Upper lobe of left lung (tissue), 4 donors: ENCODE results near the gene SOX30.

ENCODE experiments used
- EP300 ChIP-seq, 4 donors: sonication (generic); formaldehyde crosslinking; IDR thresholded peaks; one replicate each; pipeline ENCODE4 v1.5.1; 2017; ENCODE audit warnings: antibody characterized with exemption in 4 of 4, control low read depth in 2 of 4
- POLR2A ChIP-seq, 4 donors: fragments of 450-650 bp; IDR thresholded peaks; one replicate each; pipeline ENCODE4 v1.5.1; 2016 to 2017; ENCODE audit warnings: antibody characterized with exemption in 4 of 4, mild to moderate bottlenecking in 2 of 4
- POLR2AphosphoS5 ChIP-seq, 2 donors: sonication (generic); formaldehyde crosslinking; IDR thresholded peaks; one replicate each; pipeline ENCODE4 v1.5.1; 2017; ENCODE audit warnings: antibody characterized with exemption in 2 of 2
- TF ChIP-seq, protein P1 (sequence below), 6 experiments: fragments of 450-650 bp in 4 of 6; fragments of 200-600 bp in 2 of 6; sonication (generic) in 2 of 6; IDR thresholded peaks; one replicate each; pipeline ENCODE4 v1.5.1; 2016 to 2019; ENCODE audit warnings: antibody characterized with exemption in 6 of 6

DNA sequence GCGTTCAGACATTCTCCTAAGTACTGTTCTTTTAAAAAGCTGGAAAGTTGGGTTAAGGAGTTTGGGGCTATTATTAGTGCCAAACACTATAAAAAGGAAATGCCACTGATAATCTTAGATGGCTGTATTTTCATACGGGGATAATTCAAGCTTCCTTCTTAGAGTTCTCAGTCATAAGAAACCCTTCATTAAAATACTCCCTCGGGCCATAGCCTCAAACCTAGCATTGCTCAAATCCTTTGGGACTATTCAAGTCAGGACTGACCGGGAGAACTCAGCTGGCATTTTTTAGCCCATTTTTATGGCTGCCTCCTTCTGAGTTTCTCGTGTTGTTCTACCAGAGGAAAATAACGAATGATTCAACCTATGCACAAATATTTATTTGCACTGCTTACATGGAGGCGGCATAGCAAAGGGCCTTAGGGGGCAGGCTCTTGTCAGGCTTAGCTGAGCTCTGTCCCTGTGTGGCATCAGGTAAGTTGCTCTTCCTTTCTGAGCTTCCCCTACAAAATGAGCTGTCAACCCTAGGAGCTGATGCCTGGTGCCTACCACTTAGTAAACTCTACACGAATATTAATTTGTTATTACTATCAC lies 43.2 kb downstream of the SOX30 start:
- TF ChIP-seq, protein P1, sequence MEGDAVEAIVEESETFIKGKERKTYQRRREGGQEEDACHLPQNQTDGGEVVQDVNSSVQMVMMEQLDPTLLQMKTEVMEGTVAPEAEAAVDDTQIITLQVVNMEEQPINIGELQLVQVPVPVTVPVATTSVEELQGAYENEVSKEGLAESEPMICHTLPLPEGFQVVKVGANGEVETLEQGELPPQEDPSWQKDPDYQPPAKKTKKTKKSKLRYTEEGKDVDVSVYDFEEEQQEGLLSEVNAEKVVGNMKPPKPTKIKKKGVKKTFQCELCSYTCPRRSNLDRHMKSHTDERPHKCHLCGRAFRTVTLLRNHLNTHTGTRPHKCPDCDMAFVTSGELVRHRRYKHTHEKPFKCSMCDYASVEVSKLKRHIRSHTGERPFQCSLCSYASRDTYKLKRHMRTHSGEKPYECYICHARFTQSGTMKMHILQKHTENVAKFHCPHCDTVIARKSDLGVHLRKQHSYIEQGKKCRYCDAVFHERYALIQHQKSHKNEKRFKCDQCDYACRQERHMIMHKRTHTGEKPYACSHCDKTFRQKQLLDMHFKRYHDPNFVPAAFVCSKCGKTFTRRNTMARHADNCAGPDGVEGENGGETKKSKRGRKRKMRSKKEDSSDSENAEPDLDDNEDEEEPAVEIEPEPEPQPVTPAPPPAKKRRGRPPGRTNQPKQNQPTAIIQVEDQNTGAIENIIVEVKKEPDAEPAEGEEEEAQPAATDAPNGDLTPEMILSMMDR (IDR thresholded peaks at IDR 0.05), result no peak
- TF ChIP-seq POLR2A (IDR thresholded peaks at IDR 0.05), result no peak
- TF ChIP-seq POLR2AphosphoS5 (IDR thresholded peaks at IDR 0.05), result no peak
- no peak for TF ChIP-seq EP300 (IDR thresholded peaks at IDR 0.05)
